T-cell (primary cell): ENCODE data around the gene RHBDD2. TPM values are rescaled to one million over a fixed set of nuclear protein-coding genes. Genes with fewer than 3 reads are reported as not detected.
"Not testable (repeated sequence)": the region's sequence is repeated elsewhere in the genome, so short reads cannot be mapped to it uniquely, and the experiment has no call there.

ENCODE experiments used
- ATAC-seq, 4 experiments: fragments of 200-7000 bp in 3 of 4; fragments of 150-1000 bp in 1 of 4; cut with Tn5 transposase; replicated peaks in 1 of 4; 1 replicate in 3 of 4; 2 replicates in 1 of 4; pipeline ENCODE4 v1.10.0; 2021; ENCODE audit warnings: moderate library complexity in 3 of 4, mild to moderate bottlenecking in 2 of 4, moderate number of reproducible peaks in 1 of 4
- CTCF ChIA-PET, 2 donors: fragments of 300-600 bp; sonication (Branson Sonifier 250); formaldehyde crosslinking; loops; one replicate each; lab custom pipeline; 2022; ENCODE audit warnings: antibody characterized with exemption in 2 of 2; lab: Charles Lee
- POLR2A ChIA-PET, 2 donors: fragments of 300-600 bp; sonication (Branson Sonifier 250); formaldehyde crosslinking; loops; one replicate each; lab custom pipeline; 2022; ENCODE audit warnings: antibody characterized with exemption in 2 of 2; lab: Charles Lee
- DNase-seq, 35 experiments: peaks; one replicate each; pipeline versions ENCODE4 v3.0.0 to v3.0.0-alpha.2; 2013 to 2023
- H3K27ac ChIP-seq: one replicate; pipeline ENCODE4 v1.5.1; 2013; ENCODE audit warnings: low read length
- H3K27me3 ChIP-seq, 2 experiments: replicated peaks in 1 of 2; 1 replicate in 1 of 2; 2 replicates in 1 of 2; pipeline versions ENCODE4 v1.6.1 to v1.7.0; 2013; ENCODE audit warnings: low read length in 1 of 2, mixed read lengths in 1 of 2; ENCODE audit not compliant: control insufficient read depth in 2 of 2, insufficient read depth in 2 of 2; ENCODE audit errors: extremely low read depth in 1 of 2
- H3K36me3 ChIP-seq, 2 donors: 1 replicate in 1 of 2; 2 replicates in 1 of 2; pipeline versions ENCODE4 v1.6.1 to v1.7.0; 2013; ENCODE audit warnings: low read length in 1 of 2; ENCODE audit not compliant: control insufficient read depth in 2 of 2, insufficient read depth in 1 of 2; ENCODE audit errors: extremely low read depth in 1 of 2
- H3K4me1 ChIP-seq, 2 experiments: 1 replicate in 1 of 2; 2 replicates in 1 of 2; pipeline versions ENCODE4 v1.6.1 to v1.7.0; 2013; ENCODE audit warnings: low read length in 2 of 2, mixed read lengths in 1 of 2; ENCODE audit not compliant: insufficient read depth in 2 of 2, control insufficient read depth in 1 of 2; ENCODE audit errors: extremely low read depth in 1 of 2
- H3K4me3 ChIP-seq, 2 donors: 1 replicate in 1 of 2; 2 replicates in 1 of 2; pipeline versions ENCODE4 v1.5.1 to v1.7.0; 2013; ENCODE audit warnings: mild to moderate bottlenecking in 2 of 2, low read length in 1 of 2, moderate library complexity in 1 of 2; ENCODE audit not compliant: control insufficient read depth in 1 of 2; ENCODE audit errors: extremely low read depth in 1 of 2
- H3K9me3 ChIP-seq: 2 replicates; pipeline ENCODE4 v1.7.0; 2013
- H3K27ac Mint-ChIP-seq, 2 donors: one replicate each; pipeline ENCODE4 v1.8.0; 2020 to 2021; ENCODE audit warnings: mild to moderate bottlenecking in 2 of 2, mixed read lengths in 2 of 2
- H3K27me3 Mint-ChIP-seq, 2 donors: one replicate each; pipeline ENCODE4 v1.8.0; 2021 to 2022; ENCODE audit warnings: mixed read lengths in 2 of 2
- H3K36me3 Mint-ChIP-seq: one replicate; pipeline ENCODE4 v1.8.0; 2021; ENCODE audit warnings: mixed read lengths
- H3K4me1 Mint-ChIP-seq, 3 donors: one replicate each; pipeline ENCODE4 v1.8.0; 2020 to 2022; ENCODE audit warnings: mixed read lengths in 3 of 3, mild to moderate bottlenecking in 1 of 3
- H3K4me3 Mint-ChIP-seq, 3 donors: one replicate each; pipeline ENCODE4 v1.8.0; 2020 to 2022; ENCODE audit warnings: mild to moderate bottlenecking in 3 of 3, mixed read lengths in 3 of 3, moderate library complexity in 3 of 3
- H3K9me3 Mint-ChIP-seq, 3 donors: one replicate each; pipeline ENCODE4 v1.8.0; 2020 to 2022; ENCODE audit warnings: mixed read lengths in 3 of 3
- WGBS: methylation state at CpG from one replicate; pipeline ENCODE4 v1.1.5; 2013; ENCODE audit warnings: missing lambda C conversion rate; ENCODE audit not compliant: insufficient coverage; 5-methylcytosine and 5-hydroxymethylcytosine counted together
- total RNA-seq, 35 experiments: library from RNA in 6 of 35; stranded (reverse) in 6 of 35; fragments of 120-200 nt in 1 of 35; gene quantifications; one replicate each; pipeline versions ENCODE4 v1.2.1 to v1.2.4 and lab custom pipeline; 2013 to 2026

Gene RHBDD2
- total RNA-seq, 5 donors from 2014 or later (not counting 1 experiment from before 2014, with no cell fraction given), result 46.7 to 110 (median 59.4) TPM

DNA sequence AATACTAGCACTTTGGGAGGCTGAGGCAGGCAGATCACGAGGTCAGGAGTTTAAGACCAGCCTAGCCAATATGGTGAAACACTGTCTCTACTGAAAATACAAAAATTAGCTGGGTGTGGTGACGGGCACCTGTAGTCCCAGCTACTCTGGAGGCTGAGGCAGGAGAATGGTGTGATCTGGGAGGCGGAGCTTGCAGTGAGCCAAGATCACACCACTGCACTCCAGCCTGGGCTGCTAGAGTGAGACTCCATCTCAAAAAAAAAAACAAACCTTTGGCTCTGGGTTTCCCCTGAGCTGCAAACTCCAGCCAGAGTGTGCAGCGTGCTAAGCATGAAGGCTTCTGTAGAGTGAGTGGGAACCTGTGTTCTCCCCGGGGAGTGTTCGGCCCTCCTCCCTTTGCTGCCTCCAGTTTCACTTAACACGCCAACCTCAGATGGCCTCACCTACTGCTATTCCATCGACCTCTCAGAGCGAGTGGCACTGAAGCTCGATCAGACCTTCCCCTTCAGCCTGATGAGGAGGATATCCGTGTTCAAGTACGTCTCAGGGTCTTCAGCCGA is 4.5 kb downstream of the RHBDD2 start:
- H3K9me3 Mint-ChIP-seq, ATAC-seq, H3K9me3 ChIP-seq, DNase-seq, H3K27ac Mint-ChIP-seq, H3K27ac ChIP-seq, CTCF ChIA-PET, H3K4me3 ChIP-seq, H3K4me3 Mint-ChIP-seq, H3K27me3 ChIP-seq, H3K27me3 Mint-ChIP-seq: not testable (repeated sequence)
- Mint-ChIP-seq H3K4me1 (peaks cover 23 to 38% (median 35%) of the 10 kb centered on the region in 3 donors), H3K36me3 (peaks cover 32% of the 10 kb centered on the region)
- POLR2A ChIA-PET, result interaction anchor here in 1 of 2 donors (0.5 kb wide), 1 partner anchor 102 kb away, joined by 4 read pairs; no protein-coding TSS in a partner anchor
- Histone ChIP-seq H3K4me1 (peaks cover 11 to 27% of the 10 kb centered on the region in 2 experiments), H3K36me3 (peaks cover 27 to 65% of the 10 kb centered on the region in 2 donors)
- 100% methylated on average over 2 of the region's 13 CpGs for WGBS

DNA sequence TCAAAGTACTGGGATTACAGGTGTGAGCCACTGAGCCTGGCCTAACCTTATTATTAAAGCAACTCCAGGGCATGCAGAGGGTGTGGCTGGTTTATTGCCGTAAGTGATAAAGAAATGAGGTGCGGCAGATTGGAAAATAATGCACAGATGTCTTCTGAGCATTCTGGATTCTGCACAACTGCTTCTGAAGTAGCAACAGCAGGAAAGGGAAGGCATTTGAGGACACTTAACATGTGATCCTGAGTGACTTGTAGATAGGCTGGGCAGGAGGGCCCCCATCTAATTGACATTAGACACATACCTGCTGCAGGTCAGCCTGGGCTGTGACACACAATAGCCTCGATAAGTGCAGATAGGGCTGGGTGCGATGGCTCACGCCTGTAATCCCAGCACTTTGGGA is 5.6 kb downstream of the RHBDD2 start:
- no peaks in the 10 kb centered on the region for H3K27me3 ChIP-seq
- peaks cover 10 to 22% of the 10 kb centered on the region in 2 experiments for H3K4me1 ChIP-seq
- ChIA-PET POLR2A (no interaction called here), CTCF (no interaction called here)
- ATAC-seq (no peak), DNase-seq (no peak)
- no peak overlapping the region for H3K27ac ChIP-seq
- Mint-ChIP-seq H3K27ac (no peak overlapping the region), H3K27me3 (no peaks in the 10 kb centered on the region), H3K4me1 (peaks cover 17 to 32% (median 31%) of the 10 kb centered on the region in 3 donors), H3K36me3 (peaks cover 39% of the 10 kb centered on the region), H3K9me3 (no peaks in the 10 kb centered on the region), H3K4me3 (no peak overlapping the region)
- no peak overlapping the region for H3K4me3 ChIP-seq
- peaks cover 28 to 70% of the 10 kb centered on the region in 2 donors for H3K36me3 ChIP-seq
- H3K9me3 ChIP-seq, result no peaks in the 10 kb centered on the region
- WGBS, result 100% methylated on average over 5 of the region's 5 CpGs

DNA sequence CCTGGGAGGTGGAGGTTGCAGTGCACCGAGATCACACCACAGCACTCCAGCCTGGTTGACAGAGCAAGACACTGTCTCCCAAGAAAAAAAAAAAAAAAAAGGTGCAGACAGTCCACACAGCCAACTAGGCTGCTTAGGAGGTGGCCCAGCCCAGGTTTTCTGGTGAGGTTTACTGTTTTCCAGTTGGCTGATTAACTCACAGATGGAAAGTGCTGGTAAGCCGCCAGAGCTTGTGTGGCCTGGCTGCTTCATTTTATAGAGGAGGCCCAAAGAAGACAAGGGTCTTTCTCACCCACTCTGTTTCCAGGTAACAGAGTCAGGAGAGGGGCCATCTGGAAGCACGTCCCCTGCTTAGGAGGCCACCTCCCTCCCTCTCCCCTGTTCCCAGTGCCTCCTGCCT is 6.2 kb downstream of the RHBDD2 start:
- ChIA-PET POLR2A (no interaction called here), CTCF (no interaction called here)
- DNase-seq, result no peak
- no peaks in the 10 kb centered on the region for H3K27me3 ChIP-seq
- H3K4me3 ChIP-seq, result no peak overlapping the region
- WGBS, result 100% methylated on average over 1 of the region's 3 CpGs
- no peaks in the 10 kb centered on the region for H3K9me3 ChIP-seq
- Mint-ChIP-seq H3K27ac (no peak overlapping the region), H3K9me3 (no peaks in the 10 kb centered on the region), H3K4me3 (no peak overlapping the region), H3K36me3 (peaks cover 39% of the 10 kb centered on the region), H3K4me1 (peaks cover 11 to 28% (median 25%) of the 10 kb centered on the region in 3 donors), H3K27me3 (no peaks in the 10 kb centered on the region)
- H3K36me3 ChIP-seq, result peaks cover 28 to 70% of the 10 kb centered on the region in 2 donors
- H3K4me1 ChIP-seq, result peaks cover 4 to 21% of the 10 kb centered on the region in 2 experiments
- no peak for ATAC-seq
- no peak overlapping the region for H3K27ac ChIP-seq

DNA sequence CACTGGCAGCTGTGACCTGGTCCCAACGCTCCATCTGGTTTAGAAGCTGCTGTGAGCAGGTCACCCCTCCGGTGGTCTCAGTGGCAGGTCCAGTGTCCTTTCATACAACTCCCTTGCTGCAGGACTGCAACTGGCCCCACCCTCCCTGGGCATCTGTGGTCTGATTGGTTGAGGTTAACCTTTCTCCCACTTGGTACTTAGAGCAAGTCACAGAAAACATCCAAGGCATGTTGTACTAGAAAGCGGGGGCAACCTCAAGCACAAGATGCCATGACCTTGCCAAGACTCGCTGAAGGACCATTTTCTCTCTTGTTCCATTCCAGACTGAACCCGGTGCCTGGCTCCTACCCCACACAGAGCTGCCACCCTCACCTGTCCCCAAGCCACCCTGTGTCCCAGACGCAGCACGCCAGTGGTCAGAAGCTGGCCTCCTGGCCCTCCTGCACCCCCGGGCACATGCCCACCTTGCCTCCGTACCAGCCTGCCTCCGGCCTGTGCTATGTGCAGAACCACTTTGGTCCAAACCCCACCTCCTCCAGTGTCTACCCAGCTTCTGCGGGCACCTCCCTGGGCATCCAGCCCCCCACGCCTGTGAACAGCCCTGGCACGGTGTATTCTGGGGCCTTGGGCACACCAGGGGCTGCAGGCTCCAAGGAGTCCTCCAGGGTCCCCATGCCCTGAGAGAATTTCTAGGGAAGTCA is 9.0 kb downstream of the RHBDD2 start:
- Histone ChIP-seq H3K27me3 (no peaks in the 10 kb centered on the region), H3K4me3 (no peak overlapping the region), H3K36me3 (peaks cover 17 to 55% of the 10 kb centered on the region in 2 donors), H3K27ac (no peak overlapping the region), H3K9me3 (no peaks in the 10 kb centered on the region), H3K4me1 (peaks cover 0 to 5% of the 10 kb centered on the region in 2 experiments)
- DNase-seq (no peak), ATAC-seq (no peak)
- Mint-ChIP-seq H3K36me3 (peaks cover 26% of the 10 kb centered on the region), H3K9me3 (no peaks in the 10 kb centered on the region), H3K4me1 (peaks cover 0 to 4% (median 3%) of the 10 kb centered on the region in 3 donors), H3K27ac (no peak overlapping the region), H3K27me3 (no peaks in the 10 kb centered on the region), H3K4me3 (no peak overlapping the region)
- WGBS, result 96% methylated on average over 11 of the region's 13 CpGs
- POLR2A ChIA-PET, result no interaction called here
- CTCF ChIA-PET, result no interaction called here

DNA sequence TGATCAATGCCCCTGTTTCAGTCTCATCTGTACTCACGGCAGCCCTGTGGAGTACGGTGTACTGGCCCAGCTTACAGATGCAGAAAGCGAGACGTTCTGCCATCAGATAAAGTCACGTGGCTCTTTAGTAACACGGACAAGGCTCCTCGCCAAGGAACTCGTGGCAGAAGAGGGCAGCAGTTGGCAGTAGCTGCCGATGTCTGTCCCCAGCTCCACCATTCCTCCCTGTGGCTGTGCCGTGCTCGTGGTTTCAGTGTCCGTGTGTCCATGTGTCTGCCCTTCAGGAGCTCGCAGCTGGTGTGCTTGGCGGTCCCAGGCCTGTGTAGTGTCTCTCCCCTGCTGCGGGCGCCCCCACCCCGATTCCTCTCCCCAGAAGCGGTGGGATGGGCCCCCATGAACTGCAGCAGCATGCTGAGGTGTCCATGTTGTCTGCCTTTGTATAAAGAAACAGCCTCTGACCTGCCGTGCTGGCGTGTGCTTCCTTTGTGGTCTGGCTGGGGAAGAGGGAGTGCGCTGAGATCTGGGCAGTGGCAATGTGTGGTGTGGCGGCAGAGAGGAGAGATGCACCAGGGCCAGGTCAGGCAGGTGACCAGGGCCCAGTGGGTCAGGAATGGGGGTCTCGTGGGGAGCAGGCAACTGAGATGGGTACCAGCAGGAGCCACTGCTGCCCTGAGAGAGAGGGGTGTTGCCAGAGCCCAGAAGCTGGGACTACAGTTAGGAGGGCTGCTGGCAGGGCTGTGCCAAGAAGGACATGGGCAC is 9.8 kb downstream of the RHBDD2 start:
- peak in 2 of 4 experiments; percentile 3 to 21 for ATAC-seq

DNA sequence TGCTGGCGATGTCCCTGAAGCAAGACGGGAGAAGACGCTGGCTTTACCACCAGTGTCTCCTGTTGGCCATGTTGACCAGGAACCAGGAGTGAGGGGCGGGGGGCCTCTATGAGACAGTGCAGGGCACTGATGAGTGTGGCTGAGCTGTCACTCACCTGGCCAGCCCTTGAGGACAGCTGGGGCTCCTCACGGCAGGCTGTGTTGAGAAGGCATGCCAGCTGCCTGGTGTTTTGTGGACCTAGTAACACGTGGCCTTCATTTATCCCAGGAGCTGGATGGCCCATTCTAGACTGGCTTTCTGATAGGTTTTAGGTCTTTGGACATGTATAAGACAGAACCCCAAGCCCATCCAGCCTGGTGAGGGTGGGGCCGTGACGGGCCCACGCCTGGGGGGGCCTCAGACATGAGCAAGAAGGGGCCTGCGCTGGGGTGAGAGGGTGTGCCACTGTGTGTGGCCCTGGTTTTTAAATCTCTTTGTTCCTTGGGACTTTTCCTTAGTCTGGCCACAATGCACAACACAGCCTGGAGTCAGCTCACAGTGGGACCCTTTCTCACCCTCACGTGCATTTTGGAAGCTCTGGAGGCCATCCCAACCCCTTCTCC is 10.5 kb downstream of the RHBDD2 start:
- POLR2A ChIA-PET, result no interaction called here
- no peak for DNase-seq
- Histone ChIP-seq H3K9me3 (no peaks in the 10 kb centered on the region), H3K4me1 (peaks cover 0 to 2% of the 10 kb centered on the region in 2 experiments), H3K4me3 (no peak overlapping the region), H3K27me3 (no peaks in the 10 kb centered on the region), H3K27ac (no peak overlapping the region), H3K36me3 (peaks cover 9 to 41% of the 10 kb centered on the region in 2 donors)
- Mint-ChIP-seq H3K27ac (peak overlapping the region in 1 of 2 donors; percentile 44), H3K27me3 (no peaks in the 10 kb centered on the region), H3K4me3 (no peak overlapping the region), H3K36me3 (peaks cover 20% of the 10 kb centered on the region), H3K4me1 (peaks cover 0 to 2% (median 0%) of the 10 kb centered on the region in 3 donors), H3K9me3 (no peaks in the 10 kb centered on the region)
- CTCF ChIA-PET, result no interaction called here
- WGBS, result 92% methylated on average over 7 of the region's 11 CpGs
- peak in 2 of 4 experiments; percentile 12 to 15 for ATAC-seq

More for the DNA sequence above, 9.8 kb downstream of the RHBDD2 start:
- Mint-ChIP-seq H3K36me3 (peaks cover 23% of the 10 kb centered on the region), H3K4me1 (peaks cover 0 to 2% (median 0%) of the 10 kb centered on the region in 3 donors), H3K9me3 (no peaks in the 10 kb centered on the region), H3K27ac (peak overlapping the region in 1 of 2 donors; percentile 44), H3K4me3 (no peak overlapping the region), H3K27me3 (no peaks in the 10 kb centered on the region)
- 91% methylated on average over 22 of the region's 23 CpGs for WGBS
- DNase-seq, result no peak
- POLR2A ChIA-PET, result no interaction called here
- Histone ChIP-seq H3K27ac (no peak overlapping the region), H3K27me3 (no peaks in the 10 kb centered on the region), H3K9me3 (no peaks in the 10 kb centered on the region), H3K36me3 (peaks cover 9 to 47% of the 10 kb centered on the region in 2 donors), H3K4me1 (peaks cover 0 to 2% of the 10 kb centered on the region in 2 experiments), H3K4me3 (no peak overlapping the region)
- CTCF ChIA-PET, result no interaction called here
